Heart left ventricle (tissue), 16 donors: Measurements from ENCODE around the gene ALKBH6. TPM values are rescaled to one million over a fixed set of nuclear protein-coding genes. Genes with fewer than 3 reads are reported as not detected.

Experiments
- ATAC-seq, 4 donors: fragments of 200-7000 bp; cut with Tn5 transposase; one replicate each; pipeline ENCODE4 v1.9.1; 2020 to 2022; ENCODE audit warnings: moderate library complexity in 4 of 4, mild to moderate bottlenecking in 3 of 4, moderate number of reproducible peaks in 1 of 4
- DNase-seq, 5 donors: peaks; one replicate each; pipeline ENCODE4 v3.0.0-alpha.2; 2020
- H3K27ac ChIP-seq, 12 donors: fragments of 200-600 bp; sonication (generic) in 4 of 12; one replicate each; pipeline versions ENCODE4 v1.5.0 to v1.8.0; 2016 to 2022; ENCODE audit warnings: mild to moderate bottlenecking in 2 of 12
- H3K27me3 ChIP-seq, 9 donors: fragments of 200-600 bp; sonication (generic) in 2 of 9; one replicate each; pipeline versions ENCODE4 v1.5.1 to v1.8.0; 2016 to 2022; ENCODE audit warnings: mild to moderate bottlenecking in 3 of 9
- H3K36me3 ChIP-seq, 9 donors: fragments of 200-600 bp; sonication (generic) in 2 of 9; one replicate each; pipeline versions ENCODE4 v1.5.0 to v1.8.0; 2018 to 2022; ENCODE audit warnings: mild to moderate bottlenecking in 2 of 9
- H3K4me1 ChIP-seq, 12 donors: fragments of 200-600 bp; sonication (generic) in 4 of 12; one replicate each; pipeline versions ENCODE4 v1.5.0 to v1.8.0; 2016 to 2022; ENCODE audit warnings: mild to moderate bottlenecking in 3 of 12
- H3K4me3 ChIP-seq, 12 donors: fragments of 200-600 bp; sonication (generic) in 4 of 12; one replicate each; pipeline versions ENCODE4 v1.5.0 to v1.8.0; 2017 to 2022; ENCODE audit warnings: mild to moderate bottlenecking in 9 of 12, moderate library complexity in 4 of 12
- H3K9me3 ChIP-seq, 12 donors: fragments of 200-600 bp; sonication (generic) in 4 of 12; one replicate each; pipeline versions ENCODE4 v1.5.0 to v1.8.0; 2016 to 2022; ENCODE audit warnings: mild to moderate bottlenecking in 1 of 12
- POLR2A ChIP-seq, 2 donors: fragments of 450-650 bp; IDR thresholded peaks; one replicate each; pipeline ENCODE4 v1.6.1; 2017; ENCODE audit warnings: antibody characterized with exemption in 2 of 2, mild to moderate bottlenecking in 2 of 2, moderate library complexity in 2 of 2
- WGBS, 4 donors: extraction: QIAGEN DNeasy Blood & Tissue Kit in 2 of 4; methylation state at CpG; one replicate each; pipeline versions ENCODE4 v1.1.5 to v1.1.7; 2013 to 2018; 5-methylcytosine and 5-hydroxymethylcytosine counted together
- intact Hi-C, 10 donors: fragments of 100-400 bp; cut with DNase I; formaldehyde crosslinking; loops; one replicate each; pipeline versions ENCODE4 v1.11.1 to v1.14.2; 2022
- polyA plus RNA-seq, 2 donors: library from polyadenylated mRNA; stranded (reverse); fragments of 200-250 nt; gene quantifications; one replicate each; pipeline ENCODE4 v1.2.3, GENCODE V29; 2013
- total RNA-seq, 9 donors: library from RNA; depleted of rRNA in 2 of 9; stranded (reverse); fragments of >200 nt in 2 of 9; fragmentation: NEBNext Ultra II Directional in 3 of 9; extraction: Animal tissue kit (Norgen Biotek cat#: 25700) in 3 of 9; gene quantifications; one replicate each; pipeline versions ENCODE4 v1.1.0 to v1.2.4, GENCODE V29; 2016 to 2023
- TF ChIP-seq, protein P1 (sequence below), 12 donors: fragments of 200-600 bp; sonication (generic) in 4 of 12; IDR thresholded peaks; one replicate each; pipeline versions ENCODE4 v1.5.0 to v1.8.0; 2018 to 2022; ENCODE audit warnings: antibody characterized with exemption in 12 of 12, mild to moderate bottlenecking in 5 of 12
- donor health status: ischemic (EF 13 %, LVEDD 7.1; RV severe dilation, severe dysfunction).
- donor health status: healthy with polysubstance abuse.
- donor health status: DM: no; HTN: yes; CAD: no.
- donor health status: DM: no; HTN: no; CAD: no.
- donor health status: ischemic (EF 25% LVEDD 6.9; RV normal size, moderate dysfunction).
- donor health status: ischemic (EF 25% LVEDD 5.7; RV mildly dilated, moderate dysfunction).
- donor health status: healthy.
- donor health status: DM: yes; HTN: yes; CAD: no.
- donor health status: ischemic (EF 35%, LVEDD 5.7; RV mildly dilated, moderate dysfunction).
- donor health status: nonischemic (EF 11% LVEDD 7.7; RV severe dilation, severe dysfunction).
- donor health status: DM: yes; HTN: yes; CAD: no.
- donor health status: PGD.
- donor health status: ischemic (EF 29% LVEDD 5.4; RV normal size, mild dysfunction).
- donor health status: nonischemic (EF 23%, LVEDD 6.1; RV moderate dilation, normal function).

The ALKBH6 gene
- total and polyA plus RNA-seq, 11 donors = 7.3 to 22.5 (median 13.0) TPM

- Histone ChIP-seq H3K27ac (no peak overlapping the region), H3K36me3 (peaks cover 0 to 17% (median 0%) of the 10 kb centered on the region in 9 donors), H3K27me3 (peaks cover 0 to 9% (median 0%) of the 10 kb centered on the region in 9 donors), H3K4me1 (peaks cover 0 to 15% (median 2%) of the 10 kb centered on the region in 12 donors), H3K4me3 (no peak overlapping the region), H3K9me3 (no peaks in the 10 kb centered on the region)
- no peak for ATAC-seq
- 84 to 91% (median 88%) methylated on average over 8 of the region's 8 CpGs for WGBS, 4 donors
- no peak for DNase-seq
- intact Hi-C loops = no loop called here
- TF ChIP-seq, protein P1, sequence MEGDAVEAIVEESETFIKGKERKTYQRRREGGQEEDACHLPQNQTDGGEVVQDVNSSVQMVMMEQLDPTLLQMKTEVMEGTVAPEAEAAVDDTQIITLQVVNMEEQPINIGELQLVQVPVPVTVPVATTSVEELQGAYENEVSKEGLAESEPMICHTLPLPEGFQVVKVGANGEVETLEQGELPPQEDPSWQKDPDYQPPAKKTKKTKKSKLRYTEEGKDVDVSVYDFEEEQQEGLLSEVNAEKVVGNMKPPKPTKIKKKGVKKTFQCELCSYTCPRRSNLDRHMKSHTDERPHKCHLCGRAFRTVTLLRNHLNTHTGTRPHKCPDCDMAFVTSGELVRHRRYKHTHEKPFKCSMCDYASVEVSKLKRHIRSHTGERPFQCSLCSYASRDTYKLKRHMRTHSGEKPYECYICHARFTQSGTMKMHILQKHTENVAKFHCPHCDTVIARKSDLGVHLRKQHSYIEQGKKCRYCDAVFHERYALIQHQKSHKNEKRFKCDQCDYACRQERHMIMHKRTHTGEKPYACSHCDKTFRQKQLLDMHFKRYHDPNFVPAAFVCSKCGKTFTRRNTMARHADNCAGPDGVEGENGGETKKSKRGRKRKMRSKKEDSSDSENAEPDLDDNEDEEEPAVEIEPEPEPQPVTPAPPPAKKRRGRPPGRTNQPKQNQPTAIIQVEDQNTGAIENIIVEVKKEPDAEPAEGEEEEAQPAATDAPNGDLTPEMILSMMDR (IDR thresholded peaks at IDR 0.05) = peak in 1 of 12 donors; percentile 15
- TF ChIP-seq POLR2A (IDR thresholded peaks at IDR 0.05) = no peak
Measured at GRCh38 chr19:36030264-36031148, 16.5 kb upstream of the ALKBH6 start.

DNA sequence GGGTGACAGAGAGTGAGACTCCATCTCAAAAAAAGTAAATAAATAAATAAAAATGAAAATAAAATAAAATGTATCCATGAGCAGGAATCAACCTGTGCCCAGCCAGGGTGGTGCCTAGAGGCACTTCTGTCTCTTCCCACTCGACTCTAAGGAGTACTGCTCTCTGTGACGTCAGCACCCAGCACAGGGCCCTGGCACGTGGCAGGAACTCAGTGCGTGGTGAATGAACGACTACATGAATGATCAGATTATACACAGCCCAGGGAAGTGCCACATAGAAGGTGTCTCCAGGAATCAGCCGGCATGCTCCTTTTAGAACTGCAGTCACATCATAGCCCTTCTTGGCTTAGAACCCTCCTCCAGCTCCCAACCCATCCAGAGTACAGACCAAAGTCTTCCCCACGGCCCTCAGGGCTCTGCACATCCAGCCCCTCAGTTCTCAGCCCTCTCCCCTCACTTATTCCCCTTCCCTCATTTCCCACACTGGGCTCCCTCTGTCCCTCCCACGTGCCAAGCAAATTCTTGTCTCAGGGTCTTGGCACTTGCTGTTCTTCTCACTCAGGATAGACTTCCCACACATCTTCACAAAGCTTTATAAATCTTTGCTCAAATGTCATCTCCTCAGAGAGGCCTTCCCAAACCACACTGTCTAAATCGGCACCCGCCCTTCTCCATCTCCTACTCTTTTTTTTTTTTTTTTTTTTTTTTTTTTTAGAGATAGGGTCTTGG is 14.5 kb upstream of the ALKBH6 start:
- ATAC-seq (no peak), DNase-seq (no peak)
- Histone ChIP-seq H3K36me3 (peaks cover 0 to 21% (median 4%) of the 10 kb centered on the region in 9 donors), H3K4me3 (no peak overlapping the region), H3K27me3 (peaks cover 0 to 9% (median 0%) of the 10 kb centered on the region in 9 donors), H3K4me1 (peaks cover 0 to 15% (median 2%) of the 10 kb centered on the region in 12 donors), H3K27ac (no peak overlapping the region), H3K9me3 (no peaks in the 10 kb centered on the region)
- WGBS, 4 donors = 79 to 87% (median 82%) methylated on average over 10 of the region's 10 CpGs
- TF ChIP-seq, protein P1 (IDR thresholded peaks at IDR 0.05) = no peak
- no peak for TF ChIP-seq POLR2A (IDR thresholded peaks at IDR 0.05)
- intact Hi-C loops = no loop called here

GRCh38 chr19:36027696-36028095 is 13.7 kb upstream of the ALKBH6 start:
- TF ChIP-seq, protein P1 (IDR thresholded peaks at IDR 0.05) = no peak
- no peak for TF ChIP-seq POLR2A (IDR thresholded peaks at IDR 0.05)
- no peak overlapping the region for H3K27ac ChIP-seq
- ATAC-seq (no peak), DNase-seq (no peak)
- peaks cover 0 to 10% (median under 1%) of the 10 kb centered on the region in 12 donors for H3K4me1 ChIP-seq
- WGBS, 4 donors = 93 to 98% (median 97%) methylated on average over 6 of the region's 6 CpGs
- no peak overlapping the region for H3K4me3 ChIP-seq
- H3K36me3 ChIP-seq = peaks cover 0 to 27% (median 4%) of the 10 kb centered on the region in 9 donors
- intact Hi-C loops = no loop called here
- no peaks in the 10 kb centered on the region for H3K9me3 ChIP-seq
- peaks cover 0 to 7% (median 0%) of the 10 kb centered on the region in 9 donors for H3K27me3 ChIP-seq
